Lower leg skin (tissue), 3 donors: ENCODE data around the gene MBD3L3.

Experiments used
- POLR2A ChIP-seq, 2 donors: fragments of 450-650 bp; IDR thresholded peaks; one replicate each; pipeline ENCODE4 v1.6.1; 2016 to 2017; ENCODE audit warnings: antibody characterized with exemption in 2 of 2, mild to moderate bottlenecking in 1 of 2, moderate library complexity in 1 of 2
- TF ChIP-seq, protein P1 (sequence below), 3 donors: fragments of 450-650 bp; IDR thresholded peaks; one replicate each; pipeline ENCODE4 v1.5.1; 2016; ENCODE audit warnings: antibody characterized with exemption in 3 of 3, mild to moderate bottlenecking in 3 of 3, moderate library complexity in 2 of 3

DNA sequence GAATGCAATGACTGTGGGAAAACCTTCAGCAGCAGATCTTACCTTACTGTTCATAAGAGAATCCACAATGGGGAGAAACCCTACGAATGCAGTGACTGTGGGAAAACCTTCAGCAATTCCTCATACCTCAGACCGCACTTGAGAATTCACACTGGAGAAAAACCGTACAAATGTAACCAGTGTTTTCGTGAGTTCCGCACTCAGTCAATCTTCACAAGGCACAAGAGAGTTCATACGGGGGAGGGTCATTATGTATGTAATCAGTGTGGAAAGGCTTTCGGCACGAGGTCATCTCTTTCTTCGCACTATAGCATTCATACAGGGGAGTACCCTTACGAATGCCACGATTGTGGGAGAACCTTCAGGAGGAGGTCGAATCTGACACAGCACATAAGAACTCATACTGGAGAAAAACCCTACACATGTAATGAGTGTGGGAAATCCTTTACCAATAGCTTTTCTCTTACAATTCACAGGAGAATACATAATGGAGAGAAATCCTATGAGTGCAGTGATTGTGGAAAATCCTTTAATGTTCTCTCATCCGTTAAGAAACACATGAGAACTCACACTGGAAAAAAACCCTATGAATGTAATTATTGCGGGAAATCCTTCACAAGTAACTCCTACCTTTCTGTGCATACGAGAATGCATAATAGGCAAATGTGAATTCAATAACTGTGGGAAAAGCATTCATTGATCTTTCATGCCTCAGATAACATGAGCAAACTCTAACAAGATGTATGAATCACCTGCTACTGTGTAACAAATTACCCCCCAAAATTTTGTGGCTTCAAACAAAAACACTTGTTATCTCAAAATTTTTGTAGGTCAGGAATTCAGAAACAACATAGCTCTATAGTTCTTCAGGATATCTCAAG lies 24.8 kb upstream of the MBD3L3 start:
- TF ChIP-seq, protein P1, sequence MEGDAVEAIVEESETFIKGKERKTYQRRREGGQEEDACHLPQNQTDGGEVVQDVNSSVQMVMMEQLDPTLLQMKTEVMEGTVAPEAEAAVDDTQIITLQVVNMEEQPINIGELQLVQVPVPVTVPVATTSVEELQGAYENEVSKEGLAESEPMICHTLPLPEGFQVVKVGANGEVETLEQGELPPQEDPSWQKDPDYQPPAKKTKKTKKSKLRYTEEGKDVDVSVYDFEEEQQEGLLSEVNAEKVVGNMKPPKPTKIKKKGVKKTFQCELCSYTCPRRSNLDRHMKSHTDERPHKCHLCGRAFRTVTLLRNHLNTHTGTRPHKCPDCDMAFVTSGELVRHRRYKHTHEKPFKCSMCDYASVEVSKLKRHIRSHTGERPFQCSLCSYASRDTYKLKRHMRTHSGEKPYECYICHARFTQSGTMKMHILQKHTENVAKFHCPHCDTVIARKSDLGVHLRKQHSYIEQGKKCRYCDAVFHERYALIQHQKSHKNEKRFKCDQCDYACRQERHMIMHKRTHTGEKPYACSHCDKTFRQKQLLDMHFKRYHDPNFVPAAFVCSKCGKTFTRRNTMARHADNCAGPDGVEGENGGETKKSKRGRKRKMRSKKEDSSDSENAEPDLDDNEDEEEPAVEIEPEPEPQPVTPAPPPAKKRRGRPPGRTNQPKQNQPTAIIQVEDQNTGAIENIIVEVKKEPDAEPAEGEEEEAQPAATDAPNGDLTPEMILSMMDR (IDR thresholded peaks at IDR 0.05) = no peak
- no peak for TF ChIP-seq POLR2A (IDR thresholded peaks at IDR 0.05)
